Keratinocyte (primary cell): ENCODE results near the gene PRR11. TPM values are rescaled to one million over a fixed set of nuclear protein-coding genes. Genes with fewer than 3 reads are reported as not detected.

ENCODE experiments used
- DNase-seq: peaks from one replicate; pipeline ENCODE4 v3.0.0-alpha.2; 2011; ENCODE audit warnings: low read depth, missing footprints, low spot score
- FAIRE-seq: peaks from 2 replicates; lab custom pipeline; 2011; peaks lifted over from hg19 to GRCh38; lab: Jason Lieb, UNC
- H2AFZ ChIP-seq: 2 replicates; pipeline ENCODE4 v1.6.0; 2012; ENCODE audit warnings: low read length, control low read depth, inconsistent platforms; ENCODE audit not compliant: control insufficient read depth
- H3K27ac ChIP-seq: 2 replicates; pipeline ENCODE4 v1.5.1; 2011; ENCODE audit warnings: low read length; ENCODE audit not compliant: control insufficient read depth, insufficient read depth
- H3K27me3 ChIP-seq: 3 replicates; pipeline ENCODE4 v1.6.0; 2011; ENCODE audit warnings: low read length; ENCODE audit not compliant: control insufficient read depth, insufficient read depth; ENCODE audit errors: extremely low read depth
- H3K36me3 ChIP-seq, 2 experiments: 2 replicates in 1 of 2; 3 replicates in 1 of 2; pipeline ENCODE4 v1.5.1; 2011; ENCODE audit warnings: low read length in 2 of 2, mild to moderate bottlenecking in 1 of 2; ENCODE audit not compliant: control insufficient read depth in 2 of 2, insufficient read depth in 2 of 2; ENCODE audit errors: extremely low read depth in 1 of 2
- H3K4me1 ChIP-seq: 3 replicates; pipeline ENCODE4 v1.5.1; 2011; ENCODE audit warnings: low read length; ENCODE audit not compliant: control insufficient read depth, insufficient read depth; ENCODE audit errors: extremely low read depth
- H3K4me2 ChIP-seq: 3 replicates; pipeline ENCODE4 v1.6.0; 2011; ENCODE audit warnings: low read depth, low read length; ENCODE audit not compliant: control insufficient read depth, insufficient read depth; ENCODE audit errors: extremely low read depth
- H3K4me3 ChIP-seq, 3 experiments: fragments of 200-600 bp in 1 of 3; sonication (generic) in 1 of 3; 2 replicates in 2 of 3; 3 replicates in 1 of 3; pipeline ENCODE4 v1.5.1; 2011 to 2016; ENCODE audit warnings: low read length in 3 of 3, mild to moderate bottlenecking in 3 of 3, control low read depth in 2 of 3, inconsistent platforms in 1 of 3, low read depth in 1 of 3, mixed read lengths in 1 of 3, mixed run types in 1 of 3, moderate library complexity in 1 of 3; ENCODE audit not compliant: control insufficient read depth in 2 of 3, insufficient read depth in 2 of 3; ENCODE audit errors: extremely low read depth in 1 of 3
- H3K79me2 ChIP-seq: 2 replicates; pipeline ENCODE4 v1.6.0; 2012; ENCODE audit warnings: low read length; ENCODE audit not compliant: control insufficient read depth, insufficient read depth
- H3K9ac ChIP-seq: 3 replicates; pipeline ENCODE4 v1.6.0; 2011; ENCODE audit warnings: low read length; ENCODE audit not compliant: control insufficient read depth, insufficient read depth; ENCODE audit errors: extremely low read depth
- H3K9me1 ChIP-seq: 3 replicates; pipeline ENCODE4 v1.6.0; 2011; ENCODE audit warnings: low read length; ENCODE audit not compliant: control insufficient read depth, insufficient read depth; ENCODE audit errors: extremely low read depth
- H3K9me3 ChIP-seq: 2 replicates; pipeline ENCODE4 v1.5.1; 2012; ENCODE audit warnings: low read depth, low read length; ENCODE audit not compliant: control insufficient read depth
- H4K20me1 ChIP-seq: 3 replicates; pipeline ENCODE4 v1.6.0; 2011; ENCODE audit warnings: low read length; ENCODE audit not compliant: control insufficient read depth, insufficient read depth; ENCODE audit errors: extremely low read depth
- CTCF ChIP-seq, 3 experiments: IDR thresholded peaks in 1 of 3; conservative IDR thresholded peaks in 1 of 3; optimal IDR thresholded peaks in 1 of 3; 2 replicates in 2 of 3; 3 replicates in 1 of 3; pipeline versions ENCODE3 to v1.5.1; 2011; ENCODE audit warnings: low read length in 3 of 3, mild to moderate bottlenecking in 3 of 3, moderate library complexity in 2 of 3, control low read depth in 1 of 3, inconsistent platforms in 1 of 3; ENCODE audit not compliant: insufficient read depth in 2 of 3; ENCODE audit errors: extremely low read depth in 1 of 3
- EZH2 ChIP-seq: IDR thresholded peaks from one replicate; pipeline ENCODE4 v1.6.1; 2012; ENCODE audit warnings: inconsistent platforms, mild to moderate bottlenecking, low read length, moderate library complexity
- dilution Hi-C: fragments of 300-500 bp; cut with MboI; formaldehyde crosslinking; loops from one replicate; pipeline ENCODE4 v1.7.0; 2020; ENCODE audit warnings: low sequenced_read_pairs; ENCODE audit not compliant: extremely low pct_ligation_motif_present
- polyA plus RNA-seq, 5 experiments: library from polyadenylated mRNA; depleted of rRNA in 3 of 5; stranded (reverse) in 3 of 5; stranded (forward) in 1 of 5; unstranded in 1 of 5; fragments of >200 nt; gene quantifications; 1 replicate in 1 of 5; 2 replicates in 3 of 5; 3 replicates in 1 of 5; pipeline versions ENCODE4 v1.2.1 to v1.2.3, GENCODE V29; 2011 to 2012; ENCODE audit warnings: missing spikeins in 2 of 5, low read depth in 1 of 5, low replicate concordance in 1 of 5

PRR11 gene
- polyA plus RNA-seq, 1 donor (not counting 4 experiments of a cell fraction or from before 2014, with no cell fraction given) = 40.1 TPM

- Histone ChIP-seq H3K4me3 (no peak overlapping the region), H3K36me3 (peaks cover 0 to 6% of the 10 kb centered on the region in 2 experiments), H3K27ac (no peak overlapping the region), H3K9ac (no peak overlapping the region), H3K9me1 (no peaks in the 10 kb centered on the region), H3K4me1 (peaks cover 4% of the 10 kb centered on the region), H3K4me2 (no peak overlapping the region), H3K27me3 (no peaks in the 10 kb centered on the region), H2AFZ (no peak overlapping the region), H3K9me3 (no peaks in the 10 kb centered on the region), H4K20me1 (no peaks in the 10 kb centered on the region), H3K79me2 (peaks cover 25% of the 10 kb centered on the region)
- TF ChIP-seq EZH2 = no peak
- no peak for TF ChIP-seq CTCF (optimal IDR thresholded peaks at IDR 0.05 in 1 of 3, IDR thresholded peaks at IDR 0.05 in 1 of 3, conservative IDR thresholded peaks at IDR 0.05 in 1 of 3; ENCODE audit: extremely low read depth in 1 of 3, insufficient read depth in 2 of 3, low read length in 3 of 3)
- FAIRE-seq (no peak), DNase-seq (no peak)
- dilution Hi-C loops = no loop called here
Measured at GRCh38 chr17:59172436-59173004, 17.0 kb downstream of the PRR11 start.

- Histone ChIP-seq H3K9ac (no peak overlapping the region), H3K79me2 (peaks cover 13% of the 10 kb centered on the region), H3K4me2 (no peak overlapping the region), H3K4me3 (no peak overlapping the region), H3K27ac (no peak overlapping the region), H4K20me1 (no peaks in the 10 kb centered on the region), H3K9me3 (no peaks in the 10 kb centered on the region), H2AFZ (no peak overlapping the region), H3K27me3 (no peaks in the 10 kb centered on the region), H3K4me1 (no peaks in the 10 kb centered on the region), H3K36me3 (peaks cover 0 to 11% of the 10 kb centered on the region in 2 experiments), H3K9me1 (no peaks in the 10 kb centered on the region)
- TF ChIP-seq CTCF (optimal IDR thresholded peaks at IDR 0.05 in 1 of 3, IDR thresholded peaks at IDR 0.05 in 1 of 3, conservative IDR thresholded peaks at IDR 0.05 in 1 of 3; ENCODE audit: extremely low read depth in 1 of 3, insufficient read depth in 2 of 3, low read length in 3 of 3) (no peak), EZH2 (no peak)
- DNase-seq (no peak), FAIRE-seq (no peak)
- dilution Hi-C loops = no loop called here
Measured at GRCh38 chr17:59174671-59175070, 19.1 kb downstream of the PRR11 start.
